Measurements from ENCODE around the gene UBE2F. TPM values are rescaled to one million over a fixed set of nuclear protein-coding genes. Genes with fewer than 3 reads are reported as not detected.

UBE2F gene
- total and polyA plus RNA-seq, 9 of the 15 experiments (the other 6 are each of a cell fraction or from before 2014, with no cell fraction given), result 18.1 to 88.1 (median 53.0) TPM

DNA sequence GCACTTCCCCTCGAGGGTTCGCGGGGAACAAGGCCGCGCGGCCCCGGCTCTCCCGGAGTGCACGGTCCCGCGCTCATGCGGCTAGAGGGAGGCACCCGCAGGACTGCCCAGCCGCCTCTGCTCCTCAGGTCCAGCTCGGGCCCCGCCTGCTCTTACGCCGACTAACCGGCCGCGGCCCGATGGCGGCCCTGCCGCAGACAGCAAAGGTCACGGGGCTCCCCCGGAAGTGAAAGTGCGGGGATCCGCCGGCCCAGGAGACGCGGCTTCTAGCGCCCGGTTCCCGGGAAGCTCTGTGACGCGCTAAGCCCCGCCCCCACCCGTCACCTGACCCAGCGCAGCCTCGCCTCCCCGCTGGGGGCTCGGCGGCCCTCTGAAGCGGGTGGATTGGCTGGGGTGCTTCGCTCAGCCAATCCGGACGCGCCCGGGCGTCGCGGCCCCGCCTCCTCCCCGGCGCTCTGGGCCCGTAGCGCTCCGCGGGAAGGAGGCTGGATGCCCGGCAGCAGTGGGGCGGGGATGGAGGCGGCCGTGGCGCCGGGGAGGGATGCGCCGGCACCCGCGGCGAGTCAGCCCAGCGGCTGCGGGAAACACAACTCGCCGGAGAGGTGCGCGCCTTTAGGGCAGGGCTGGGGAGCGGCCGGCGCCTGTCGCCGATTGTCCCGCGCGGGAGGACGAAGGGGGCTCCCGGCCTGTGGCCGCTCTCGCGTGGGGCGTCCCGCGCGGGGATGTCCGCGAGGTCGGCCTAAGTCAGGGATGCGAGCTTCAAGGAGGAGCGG lies 93.9 kb downstream of the UBE2F start, which contains the start of gene SCLY (continued):
- TF ChIP-seq, protein P1, sequence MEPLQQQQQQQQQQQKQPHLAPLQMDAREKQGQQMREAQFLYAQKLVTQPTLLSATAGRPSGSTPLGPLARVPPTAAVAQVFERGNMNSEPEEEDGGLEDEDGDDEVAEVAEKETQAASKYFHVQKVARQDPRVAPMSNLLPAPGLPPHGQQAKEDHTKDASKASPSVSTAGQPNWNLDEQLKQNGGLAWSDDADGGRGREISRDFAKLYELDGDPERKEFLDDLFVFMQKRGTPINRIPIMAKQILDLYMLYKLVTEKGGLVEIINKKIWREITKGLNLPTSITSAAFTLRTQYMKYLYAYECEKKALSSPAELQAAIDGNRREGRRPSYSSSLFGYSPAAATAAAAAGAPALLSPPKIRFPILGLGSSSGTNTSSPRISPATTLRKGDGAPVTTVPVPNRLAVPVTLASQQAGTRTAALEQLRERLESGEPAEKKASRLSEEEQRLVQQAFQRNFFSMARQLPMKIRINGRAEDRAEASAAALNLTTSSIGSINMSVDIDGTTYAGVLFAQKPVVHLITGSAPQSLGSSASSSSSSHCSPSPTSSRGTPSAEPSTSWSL (CRISPR knock-in tag; IDR thresholded peaks at IDR 0.05; ENCODE audit: borderline replicate concordance), result no peak
- no peak for TF ChIP-seq SRSF1 (IDR thresholded peaks at IDR 0.05; ENCODE audit: low read depth, low read length)
- TF ChIP-seq HNRNPL (IDR thresholded peaks at IDR 0.05; ENCODE audit: low read depth, low read length), result peak; percentile 14; the same call in 1 of the 2 replicates
- TF ChIP-seq TBP (optimal IDR thresholded peaks at IDR 0.05; ENCODE audit: low read depth, low read length), result peak; percentile 57
- TF ChIP-seq LCOR (CRISPR knock-in tag; IDR thresholded peaks at IDR 0.05), result no peak
- TF ChIP-seq MXI1 (IDR thresholded peaks at IDR 0.05; ENCODE audit: low read depth, low read length), result no peak
- TF ChIP-seq, protein P2, sequence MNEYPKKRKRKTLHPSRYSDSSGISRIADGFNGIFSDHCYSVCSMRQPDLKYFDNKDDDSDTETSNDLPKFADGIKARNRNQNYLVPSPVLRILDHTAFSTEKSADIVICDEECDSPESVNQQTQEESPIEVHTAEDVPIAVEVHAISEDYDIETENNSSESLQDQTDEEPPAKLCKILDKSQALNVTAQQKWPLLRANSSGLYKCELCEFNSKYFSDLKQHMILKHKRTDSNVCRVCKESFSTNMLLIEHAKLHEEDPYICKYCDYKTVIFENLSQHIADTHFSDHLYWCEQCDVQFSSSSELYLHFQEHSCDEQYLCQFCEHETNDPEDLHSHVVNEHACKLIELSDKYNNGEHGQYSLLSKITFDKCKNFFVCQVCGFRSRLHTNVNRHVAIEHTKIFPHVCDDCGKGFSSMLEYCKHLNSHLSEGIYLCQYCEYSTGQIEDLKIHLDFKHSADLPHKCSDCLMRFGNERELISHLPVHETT (CRISPR knock-in tag; conservative IDR thresholded peaks at IDR 0.05 in 1 of 2, IDR thresholded peaks at IDR 0.05 in 1 of 2), result peak in 1 of 2 experiments; percentile 99; a peak in 2 of 4 replicates
- peak; percentile 91 for TF ChIP-seq PHF8 (IDR thresholded peaks at IDR 0.05; ENCODE audit: borderline replicate concordance, low read length)
- TF ChIP-seq, protein P3, sequence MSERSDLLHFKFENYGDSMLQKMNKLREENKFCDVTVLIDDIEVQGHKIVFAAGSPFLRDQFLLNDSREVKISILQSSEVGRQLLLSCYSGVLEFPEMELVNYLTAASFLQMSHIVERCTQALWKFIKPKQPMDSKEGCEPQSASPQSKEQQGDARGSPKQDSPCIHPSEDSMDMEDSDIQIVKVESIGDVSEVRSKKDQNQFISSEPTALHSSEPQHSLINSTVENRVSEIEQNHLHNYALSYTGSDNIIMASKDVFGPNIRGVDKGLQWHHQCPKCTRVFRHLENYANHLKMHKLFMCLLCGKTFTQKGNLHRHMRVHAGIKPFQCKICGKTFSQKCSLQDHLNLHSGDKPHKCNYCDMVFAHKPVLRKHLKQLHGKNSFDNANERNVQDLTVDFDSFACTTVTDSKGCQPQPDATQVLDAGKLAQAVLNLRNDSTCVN (CRISPR knock-in tag; IDR thresholded peaks at IDR 0.05), result no peak
- TF ChIP-seq, protein P4, sequence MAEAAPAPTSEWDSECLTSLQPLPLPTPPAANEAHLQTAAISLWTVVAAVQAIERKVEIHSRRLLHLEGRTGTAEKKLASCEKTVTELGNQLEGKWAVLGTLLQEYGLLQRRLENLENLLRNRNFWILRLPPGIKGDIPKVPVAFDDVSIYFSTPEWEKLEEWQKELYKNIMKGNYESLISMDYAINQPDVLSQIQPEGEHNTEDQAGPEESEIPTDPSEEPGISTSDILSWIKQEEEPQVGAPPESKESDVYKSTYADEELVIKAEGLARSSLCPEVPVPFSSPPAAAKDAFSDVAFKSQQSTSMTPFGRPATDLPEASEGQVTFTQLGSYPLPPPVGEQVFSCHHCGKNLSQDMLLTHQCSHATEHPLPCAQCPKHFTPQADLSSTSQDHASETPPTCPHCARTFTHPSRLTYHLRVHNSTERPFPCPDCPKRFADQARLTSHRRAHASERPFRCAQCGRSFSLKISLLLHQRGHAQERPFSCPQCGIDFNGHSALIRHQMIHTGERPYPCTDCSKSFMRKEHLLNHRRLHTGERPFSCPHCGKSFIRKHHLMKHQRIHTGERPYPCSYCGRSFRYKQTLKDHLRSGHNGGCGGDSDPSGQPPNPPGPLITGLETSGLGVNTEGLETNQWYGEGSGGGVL (CRISPR knock-in tag; IDR thresholded peaks at IDR 0.05), result no peak
- TF ChIP-seq RFX5 (IDR thresholded peaks at IDR 0.05; ENCODE audit: low read depth, low read length), result no peak
- no peak for TF ChIP-seq ZNF197 (CRISPR knock-in tag; IDR thresholded peaks at IDR 0.05; ENCODE audit: low read depth)
- no peak for TF ChIP-seq ZNF436 (CRISPR knock-in tag; IDR thresholded peaks at IDR 0.05)
- no peak for TF ChIP-seq CBFB (CRISPR knock-in tag; IDR thresholded peaks at IDR 0.05)
- TF ChIP-seq HSF4 (CRISPR knock-in tag; IDR thresholded peaks at IDR 0.05; ENCODE audit: borderline replicate concordance), result no peak
- TF ChIP-seq CBFA2T3 (IDR thresholded peaks at IDR 0.05), result no peak
- TF ChIP-seq, protein P5, sequence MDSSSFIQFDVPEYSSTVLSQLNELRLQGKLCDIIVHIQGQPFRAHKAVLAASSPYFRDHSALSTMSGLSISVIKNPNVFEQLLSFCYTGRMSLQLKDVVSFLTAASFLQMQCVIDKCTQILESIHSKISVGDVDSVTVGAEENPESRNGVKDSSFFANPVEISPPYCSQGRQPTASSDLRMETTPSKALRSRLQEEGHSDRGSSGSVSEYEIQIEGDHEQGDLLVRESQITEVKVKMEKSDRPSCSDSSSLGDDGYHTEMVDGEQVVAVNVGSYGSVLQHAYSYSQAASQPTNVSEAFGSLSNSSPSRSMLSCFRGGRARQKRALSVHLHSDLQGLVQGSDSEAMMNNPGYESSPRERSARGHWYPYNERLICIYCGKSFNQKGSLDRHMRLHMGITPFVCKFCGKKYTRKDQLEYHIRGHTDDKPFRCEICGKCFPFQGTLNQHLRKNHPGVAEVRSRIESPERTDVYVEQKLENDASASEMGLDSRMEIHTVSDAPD (CRISPR knock-in tag; IDR thresholded peaks at IDR 0.05), result no peak
- TF ChIP-seq FOS (IDR thresholded peaks at IDR 0.05; ENCODE audit: extremely low read depth, insufficient read length), result peak; percentile 61

All from K562 (cell line).